Vagina (tissue), 2 donors: ENCODE measurements around the gene CCDC8. TPM values are rescaled to one million over a fixed set of nuclear protein-coding genes. Genes with fewer than 3 reads are reported as not detected.

ENCODE experiments used
- DNase-seq, 2 donors: peaks; one replicate each; pipeline ENCODE4 v3.0.0-alpha.2; 2017; ENCODE audit errors: extremely low spot score in 2 of 2
- H3K27ac ChIP-seq: fragments of 200-600 bp; sonication (generic); one replicate; pipeline ENCODE4 v1.5.1; 2019
- H3K27me3 ChIP-seq: fragments of 200-600 bp; sonication (generic); one replicate; pipeline ENCODE4 v1.5.1; 2019
- H3K36me3 ChIP-seq, 2 donors: fragments of 200-600 bp; sonication (generic); one replicate each; pipeline ENCODE4 v1.5.1; 2017 to 2019
- H3K4me1 ChIP-seq: fragments of 200-600 bp; sonication (generic); one replicate; pipeline ENCODE4 v1.5.1; 2019
- H3K4me3 ChIP-seq, 2 donors: fragments of 200-600 bp; sonication (generic); 1 replicate in 1 of 2; 2 replicates in 1 of 2; pipeline ENCODE4 v1.5.1; 2016 to 2019
- H3K9me3 ChIP-seq: fragments of 200-600 bp; sonication (generic); one replicate; pipeline ENCODE4 v1.5.1; 2019
- POLR2A ChIP-seq, 2 donors: fragments of 450-650 bp; IDR thresholded peaks; one replicate each; pipeline ENCODE4 v1.6.1; 2017; ENCODE audit warnings: antibody characterized with exemption in 2 of 2, mild to moderate bottlenecking in 2 of 2, moderate library complexity in 2 of 2
- POLR2AphosphoS5 ChIP-seq, 2 donors: sonication (generic); formaldehyde crosslinking; IDR thresholded peaks; one replicate each; pipeline ENCODE4 v1.9.0; 2017; ENCODE audit warnings: antibody characterized with exemption in 2 of 2, mild to moderate bottlenecking in 2 of 2, low read depth in 1 of 2; ENCODE audit not compliant: insufficient read depth in 1 of 2
- intact Hi-C: fragments of 100-400 bp; cut with DNase I; formaldehyde crosslinking; loops from one replicate; pipeline ENCODE4 v1.15.1; 2023
- total RNA-seq: library from RNA; depleted of rRNA; stranded (reverse); fragments of >200 nt; gene quantifications from one replicate; pipeline ENCODE4 v1.2.3, GENCODE V29; 2016
- TF ChIP-seq, protein P1 (sequence below), 3 experiments: fragments of 450-650 bp in 2 of 3; fragments of 200-600 bp in 1 of 3; sonication (generic) in 1 of 3; IDR thresholded peaks; one replicate each; pipeline ENCODE4 v1.5.1; 2017 to 2019; ENCODE audit warnings: antibody characterized with exemption in 3 of 3, mild to moderate bottlenecking in 2 of 3, moderate library complexity in 2 of 3

The CCDC8 gene
- total RNA-seq, 1 donor from 2014 or later = 7.4 TPM

DNA sequence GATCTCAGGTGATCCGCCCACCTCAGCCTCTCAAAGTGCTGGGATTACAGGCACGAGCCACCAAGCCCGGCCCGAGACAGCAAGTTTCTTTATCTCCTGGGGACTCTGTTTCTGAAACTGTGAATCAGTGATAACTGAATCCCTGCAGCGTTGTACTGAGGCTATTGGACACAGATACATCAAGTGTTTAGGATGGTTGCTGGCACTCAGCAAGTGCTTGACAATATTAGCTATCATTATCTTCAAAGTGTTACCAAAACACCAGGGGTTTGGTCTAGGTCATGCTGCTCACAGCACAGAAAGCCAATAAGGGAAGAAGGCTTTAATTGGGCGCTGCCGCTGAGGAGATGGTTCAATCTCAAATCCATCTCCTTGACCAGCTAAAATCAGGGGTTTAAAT, 35.9 kb upstream of the CCDC8 start:
- TF ChIP-seq POLR2AphosphoS5 (IDR thresholded peaks at IDR 0.05; ENCODE audit: insufficient read depth in 1 of 2, low read depth in 1 of 2) (no peak), POLR2A (IDR thresholded peaks at IDR 0.05) (no peak)
- TF ChIP-seq, protein P1, sequence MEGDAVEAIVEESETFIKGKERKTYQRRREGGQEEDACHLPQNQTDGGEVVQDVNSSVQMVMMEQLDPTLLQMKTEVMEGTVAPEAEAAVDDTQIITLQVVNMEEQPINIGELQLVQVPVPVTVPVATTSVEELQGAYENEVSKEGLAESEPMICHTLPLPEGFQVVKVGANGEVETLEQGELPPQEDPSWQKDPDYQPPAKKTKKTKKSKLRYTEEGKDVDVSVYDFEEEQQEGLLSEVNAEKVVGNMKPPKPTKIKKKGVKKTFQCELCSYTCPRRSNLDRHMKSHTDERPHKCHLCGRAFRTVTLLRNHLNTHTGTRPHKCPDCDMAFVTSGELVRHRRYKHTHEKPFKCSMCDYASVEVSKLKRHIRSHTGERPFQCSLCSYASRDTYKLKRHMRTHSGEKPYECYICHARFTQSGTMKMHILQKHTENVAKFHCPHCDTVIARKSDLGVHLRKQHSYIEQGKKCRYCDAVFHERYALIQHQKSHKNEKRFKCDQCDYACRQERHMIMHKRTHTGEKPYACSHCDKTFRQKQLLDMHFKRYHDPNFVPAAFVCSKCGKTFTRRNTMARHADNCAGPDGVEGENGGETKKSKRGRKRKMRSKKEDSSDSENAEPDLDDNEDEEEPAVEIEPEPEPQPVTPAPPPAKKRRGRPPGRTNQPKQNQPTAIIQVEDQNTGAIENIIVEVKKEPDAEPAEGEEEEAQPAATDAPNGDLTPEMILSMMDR (IDR thresholded peaks at IDR 0.05) = no peak
- no peaks in the 10 kb centered on the region for H3K27me3 ChIP-seq
- H3K27ac ChIP-seq = no peak overlapping the region
- no peak overlapping the region for H3K4me3 ChIP-seq
- no peaks in the 10 kb centered on the region for H3K4me1 ChIP-seq
- no peaks in the 10 kb centered on the region for H3K9me3 ChIP-seq
- no peaks in the 10 kb centered on the region for H3K36me3 ChIP-seq
- no peak for DNase-seq
- intact Hi-C loops = no loop called here

DNA sequence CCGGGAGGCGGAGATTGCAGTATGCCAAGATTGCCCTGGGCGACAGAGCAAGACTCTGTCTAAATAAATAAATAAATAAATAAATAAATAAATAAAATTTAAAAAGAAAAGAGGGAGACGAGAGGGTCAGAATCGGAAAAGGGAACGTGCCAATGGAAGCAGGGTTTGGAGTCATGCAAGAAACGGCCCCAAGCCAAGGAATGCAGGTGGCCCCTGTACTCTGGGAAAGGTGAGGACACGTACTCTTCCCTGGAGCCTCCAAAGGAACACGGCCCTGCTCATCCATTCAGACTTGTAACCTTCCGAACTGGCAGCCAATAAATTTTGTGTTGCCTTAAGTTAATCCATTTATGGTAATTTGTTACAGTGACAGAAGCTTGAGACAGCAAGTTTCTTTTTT, 35.2 kb upstream of the CCDC8 start:
- Histone ChIP-seq H3K27me3 (no peaks in the 10 kb centered on the region), H3K4me3 (no peak overlapping the region), H3K27ac (no peak overlapping the region), H3K9me3 (no peaks in the 10 kb centered on the region), H3K36me3 (no peaks in the 10 kb centered on the region), H3K4me1 (no peaks in the 10 kb centered on the region)
- DNase-seq = no peak
- TF ChIP-seq POLR2AphosphoS5 (IDR thresholded peaks at IDR 0.05; ENCODE audit: insufficient read depth in 1 of 2, low read depth in 1 of 2) (no peak), POLR2A (IDR thresholded peaks at IDR 0.05) (no peak)
- TF ChIP-seq, protein P1 (IDR thresholded peaks at IDR 0.05) = no peak
- intact Hi-C loops = no loop called here

DNA sequence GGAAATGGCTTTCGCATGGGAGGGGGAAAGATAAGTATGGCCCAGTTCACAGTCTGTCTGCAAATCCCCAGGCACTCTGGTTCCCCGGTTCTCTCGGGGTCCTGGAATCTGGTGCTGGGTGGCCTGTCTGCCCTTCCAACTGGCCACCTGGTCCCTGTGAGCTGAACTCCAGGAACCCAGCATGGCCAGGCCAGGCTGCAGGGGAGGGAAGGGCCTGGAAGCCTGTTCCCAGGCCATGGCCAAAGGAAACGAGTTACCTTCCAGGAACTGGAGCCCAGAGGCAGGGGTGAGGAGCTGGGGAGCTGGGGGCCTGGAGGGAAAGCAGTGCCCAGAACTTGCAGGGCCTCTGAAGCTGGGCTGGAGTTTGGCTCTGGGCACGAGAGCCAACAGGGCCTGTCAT, 34.5 kb upstream of the CCDC8 start:
- H3K36me3 ChIP-seq = no peaks in the 10 kb centered on the region
- H3K4me3 ChIP-seq = no peak overlapping the region
- peaks cover 5% of the 10 kb centered on the region for H3K4me1 ChIP-seq
- TF ChIP-seq, protein P1 (IDR thresholded peaks at IDR 0.05) = no peak
- no peaks in the 10 kb centered on the region for H3K27me3 ChIP-seq
- H3K9me3 ChIP-seq = no peaks in the 10 kb centered on the region
- DNase-seq = no peak
- H3K27ac ChIP-seq = no peak overlapping the region
- intact Hi-C loops = no loop called here

DNA sequence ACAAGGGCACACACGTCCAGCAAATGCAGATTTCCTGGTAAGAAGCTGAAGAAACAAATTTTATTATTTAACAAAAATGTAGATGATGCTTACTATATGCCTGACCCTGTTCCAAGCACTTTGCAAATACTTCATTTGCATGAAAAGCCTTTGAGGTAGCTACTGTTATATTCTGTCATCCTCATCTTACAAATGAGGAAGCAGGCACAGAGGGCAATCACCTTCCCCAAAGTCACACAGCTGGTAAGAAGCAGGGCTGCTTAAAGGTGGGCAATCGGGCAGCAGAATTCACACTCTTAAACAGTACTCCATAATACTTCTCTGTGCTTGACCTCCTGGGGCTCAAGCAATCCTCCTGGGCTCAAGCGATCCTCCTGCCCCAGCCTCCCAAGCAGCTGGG, 33.6 kb upstream of the CCDC8 start:
- no peak overlapping the region for H3K4me3 ChIP-seq
- no peaks in the 10 kb centered on the region for H3K36me3 ChIP-seq
- intact Hi-C loops = no loop called here
- peaks cover 10% of the 10 kb centered on the region for H3K4me1 ChIP-seq
- H3K27me3 ChIP-seq = no peaks in the 10 kb centered on the region
- no peak for TF ChIP-seq POLR2A (IDR thresholded peaks at IDR 0.05)
- no peak for TF ChIP-seq POLR2AphosphoS5 (IDR thresholded peaks at IDR 0.05; ENCODE audit: insufficient read depth in 1 of 2, low read depth in 1 of 2)
- TF ChIP-seq, protein P1 (IDR thresholded peaks at IDR 0.05) = no peak
- no peaks in the 10 kb centered on the region for H3K9me3 ChIP-seq
- DNase-seq = no peak
- no peak overlapping the region for H3K27ac ChIP-seq

DNA sequence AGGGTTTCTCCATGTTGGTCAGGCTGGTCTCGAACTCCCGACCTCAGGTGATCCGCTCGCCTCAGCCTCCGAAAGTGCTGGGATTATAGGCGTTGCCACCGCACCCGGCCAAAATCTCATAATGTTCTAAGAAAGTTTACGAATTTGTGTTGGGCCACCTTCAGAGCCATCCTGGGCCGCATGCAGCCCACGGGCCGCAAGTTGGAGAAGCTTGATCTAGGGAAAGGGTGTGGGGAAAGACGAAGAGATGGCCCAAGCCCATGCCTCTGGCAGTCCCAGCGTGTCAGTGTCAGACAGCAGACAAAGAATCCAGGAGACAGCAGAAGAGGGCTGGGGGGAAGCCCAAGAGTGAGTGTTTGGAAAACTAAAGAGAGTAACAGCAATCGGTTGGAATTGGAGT, 32.7 kb upstream of the CCDC8 start:
- H3K4me1 ChIP-seq = peaks cover 10% of the 10 kb centered on the region
- no peaks in the 10 kb centered on the region for H3K9me3 ChIP-seq
- TF ChIP-seq POLR2AphosphoS5 (IDR thresholded peaks at IDR 0.05; ENCODE audit: insufficient read depth in 1 of 2, low read depth in 1 of 2) = no peak
- TF ChIP-seq POLR2A (IDR thresholded peaks at IDR 0.05) = no peak
- TF ChIP-seq, protein P1 (IDR thresholded peaks at IDR 0.05) = no peak
- no peak overlapping the region for H3K4me3 ChIP-seq
- no peaks in the 10 kb centered on the region for H3K36me3 ChIP-seq
- H3K27ac ChIP-seq = no peak overlapping the region
- intact Hi-C loops = no loop called here
- no peaks in the 10 kb centered on the region for H3K27me3 ChIP-seq
- DNase-seq = no peak
